ENCODE measurements around the gene GHR.
A peak's percentile ranks its signal among the peaks of the same experiment; 100 is the strongest.
"Not testable (repeated sequence)": the region's sequence is repeated elsewhere in the genome, so short reads cannot be mapped to it uniquely, and the experiment has no call there.

The GHR gene

DNA sequence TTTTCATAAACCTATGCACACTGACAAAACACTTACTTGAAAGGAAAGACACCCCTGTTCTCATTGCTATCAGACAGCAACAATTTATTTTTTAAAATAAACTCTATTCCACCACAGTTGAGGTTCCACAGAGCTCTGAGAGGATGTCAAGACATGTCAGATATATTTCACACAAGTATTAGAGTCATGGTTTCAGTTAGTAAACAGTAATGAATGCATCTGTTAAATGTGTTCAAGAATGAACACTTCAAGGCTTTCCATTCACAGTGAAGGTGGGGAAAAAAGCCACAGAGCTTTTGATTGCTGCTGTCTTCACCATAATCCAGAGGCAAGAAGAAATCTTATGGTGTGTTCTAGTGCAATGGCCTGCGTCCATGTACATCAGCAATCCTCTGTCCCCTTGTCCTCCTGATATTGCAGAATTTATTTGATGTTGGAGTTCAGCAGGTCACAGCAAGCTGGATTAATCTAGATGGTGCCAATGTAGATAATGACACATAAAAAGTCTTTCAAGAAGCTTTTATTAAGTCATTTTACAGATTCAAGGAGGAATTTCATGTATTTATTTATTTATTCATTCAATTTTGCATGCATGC lies 146.8 kb downstream of the GHR start:
- no peak for DNase-seq (ENCODE audit: low read depth in 2 of 2)

DNA sequence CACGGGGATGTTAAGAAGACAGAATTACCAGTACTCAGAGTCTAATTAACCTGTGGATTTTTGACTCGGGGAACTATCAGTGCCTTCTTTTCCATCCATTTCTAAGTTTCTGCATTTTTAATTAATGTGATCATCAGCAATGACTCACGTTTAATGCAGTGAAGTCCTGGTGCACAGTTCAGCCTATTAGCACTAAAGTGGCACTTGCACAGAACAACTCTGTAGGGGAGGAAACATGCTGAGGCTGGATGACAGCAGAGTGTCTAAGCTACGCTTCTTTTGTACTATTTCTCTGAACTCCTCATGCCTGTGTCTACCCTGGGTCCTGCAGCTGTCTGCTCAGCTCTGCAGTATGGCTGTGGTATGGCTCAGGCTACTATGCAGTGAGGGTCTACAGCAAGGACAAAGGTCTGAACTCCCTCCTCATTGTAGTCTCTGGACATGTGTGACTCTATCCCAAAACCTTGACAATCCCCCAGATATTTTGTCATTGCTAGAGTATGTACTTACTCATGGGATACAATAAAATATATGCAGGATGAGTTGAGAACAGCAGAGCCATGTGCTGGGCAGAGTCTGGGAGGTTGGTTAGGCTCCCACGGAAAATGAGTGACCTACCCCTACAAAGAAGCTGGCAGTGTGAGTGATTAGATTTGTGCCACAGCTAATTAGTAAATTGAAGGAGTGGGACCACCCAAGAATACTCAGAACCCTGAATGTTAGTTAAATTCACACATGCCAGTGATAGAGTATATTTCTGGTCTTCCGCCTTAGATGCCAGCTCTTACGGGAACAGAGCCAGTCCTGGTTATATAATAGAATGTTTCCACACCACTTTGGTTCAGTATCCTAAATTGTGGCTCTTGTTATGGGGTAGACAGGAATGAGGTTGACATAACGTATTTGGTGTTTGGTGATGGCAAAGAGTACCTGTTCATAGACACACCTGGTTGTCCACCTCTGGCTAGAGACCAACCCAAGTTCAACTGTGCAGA lies 148.0 kb downstream of the GHR start:
- DNase-seq (ENCODE audit: low read depth in 2 of 2), result no peak

GRCh38 chr5:42572313-42572712 lies 149.1 kb downstream of the GHR start:
- DNase-seq (ENCODE audit: low read depth in 2 of 2), result no peak

DNA sequence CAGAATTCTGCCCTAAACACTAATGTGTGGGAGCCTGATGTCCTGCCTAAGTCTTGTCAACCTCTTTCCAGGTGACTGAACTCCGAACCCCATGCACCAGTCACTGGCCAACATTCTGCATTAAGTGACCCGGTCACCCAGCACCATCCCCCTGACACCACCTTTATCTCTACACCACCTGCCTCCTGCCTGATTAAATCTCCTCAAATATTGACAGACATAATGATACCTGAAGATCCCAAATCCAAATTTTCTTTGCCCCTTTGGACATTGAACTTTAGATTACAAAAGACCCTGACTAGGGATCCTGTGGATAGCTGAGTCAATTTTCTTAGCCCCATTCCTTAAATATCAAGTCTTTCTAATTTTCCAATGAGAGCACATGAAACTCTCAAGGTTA lies 150.1 kb downstream of the GHR start:
- DNase-seq (ENCODE audit: low read depth in 2 of 2), result no peak

DNA sequence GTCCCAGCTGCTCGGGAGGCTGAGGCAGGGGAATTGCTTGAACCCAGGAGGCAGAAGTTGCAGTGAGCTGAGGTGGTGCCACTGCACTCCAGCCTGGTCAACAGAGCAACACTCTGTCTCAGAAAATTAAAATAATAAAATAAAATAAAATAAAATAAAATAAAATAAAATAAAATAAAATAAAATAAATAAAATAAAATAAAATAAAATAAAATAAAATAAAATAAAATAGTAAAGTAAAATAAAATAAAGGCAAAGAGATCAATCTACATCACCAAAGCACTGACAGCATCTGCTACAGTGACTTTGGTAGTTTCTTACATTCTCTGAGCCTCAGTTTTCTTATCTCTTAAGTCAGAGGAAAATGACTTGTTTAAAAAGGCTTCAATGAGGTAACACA lies 152.7 kb downstream of the GHR start:
- not testable (repeated sequence) for DNase-seq (ENCODE audit: low read depth in 2 of 2)

DNA sequence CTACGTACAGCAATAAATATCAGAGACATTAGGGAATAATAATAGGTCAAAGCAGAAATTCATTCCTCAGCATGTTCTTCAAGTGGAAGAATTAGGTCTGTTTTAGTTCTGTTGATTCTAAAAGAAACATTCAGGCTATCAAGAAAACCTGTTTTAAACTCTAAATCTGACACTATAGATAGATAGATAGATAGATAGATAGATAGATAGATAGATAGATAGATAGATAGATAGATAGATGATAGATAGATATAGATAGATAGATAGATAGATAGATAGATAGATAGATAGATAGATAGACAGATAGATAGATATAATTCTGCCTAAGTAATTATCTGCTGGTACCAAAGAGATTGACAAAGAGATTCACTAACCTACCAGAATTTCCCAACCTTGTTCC lies 155.7 kb downstream of the GHR start:
- not testable (repeated sequence) for DNase-seq (ENCODE audit: low read depth in 2 of 2)

DNA sequence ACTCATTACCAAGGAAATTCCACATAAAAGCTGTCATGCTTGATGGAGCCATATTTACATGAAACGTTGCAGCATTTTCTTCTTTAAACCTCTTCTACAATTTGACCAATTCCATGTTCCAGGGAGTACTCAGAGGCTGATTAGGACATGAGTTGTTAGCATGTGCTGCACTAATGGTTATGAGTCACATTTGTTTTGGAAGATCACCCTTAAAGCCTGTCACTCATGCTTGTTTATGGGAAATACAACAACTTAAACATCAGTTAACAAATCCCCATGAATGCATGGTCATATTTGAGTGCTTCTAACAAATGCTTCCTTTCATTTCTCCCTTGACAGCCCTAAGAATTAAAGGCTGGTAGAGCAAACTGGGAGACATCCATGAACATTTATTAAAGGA lies 156.1 kb downstream of the GHR start:
- DNase-seq (ENCODE audit: low read depth in 2 of 2), result no peak

DNA sequence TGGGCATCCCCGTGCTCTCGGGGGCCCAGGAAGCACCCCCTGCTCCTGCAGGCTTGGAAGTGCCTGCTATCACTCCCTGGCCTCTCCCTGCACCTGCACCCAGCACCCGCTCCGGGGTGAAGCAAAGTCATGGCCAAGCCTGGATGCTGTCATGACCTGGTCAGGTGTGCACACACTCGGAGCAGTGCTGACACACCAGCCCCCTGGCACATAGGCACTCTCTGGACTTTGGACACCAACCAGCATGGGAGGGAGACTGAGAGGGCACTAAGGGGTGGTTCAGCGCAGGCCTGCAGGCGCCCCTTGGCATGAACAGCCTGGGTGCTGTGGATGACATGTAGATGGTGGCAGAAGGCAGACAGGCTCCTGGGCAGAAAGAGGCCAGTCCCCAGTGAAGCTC lies 158.6 kb downstream of the GHR start:
- no peak for DNase-seq (ENCODE audit: low read depth in 2 of 2)

DNA sequence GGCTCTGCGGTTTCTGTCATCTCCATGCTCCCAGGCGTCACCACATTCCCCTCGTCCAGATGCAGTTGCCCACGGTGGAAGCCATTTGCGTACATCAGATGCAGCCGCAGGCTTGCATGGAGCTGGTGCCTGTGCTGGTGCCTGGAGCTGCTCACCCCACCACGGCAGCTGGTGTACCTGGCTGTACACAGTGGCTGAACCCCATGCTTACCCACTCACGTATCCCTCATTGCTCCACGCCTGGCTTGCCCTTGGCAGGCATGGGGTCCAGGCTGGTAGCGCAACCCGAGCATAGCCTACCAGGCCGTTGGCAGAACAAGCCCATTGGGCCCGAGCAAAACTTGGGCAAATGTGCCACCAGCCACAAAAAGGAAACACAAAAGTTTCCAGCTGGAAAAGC lies 159.5 kb downstream of the GHR start:
- DNase-seq (ENCODE audit: low read depth in 2 of 2), result no peak

GRCh38 chr5:42583322-42583721 lies 160.1 kb downstream of the GHR start:
- DNase-seq (ENCODE audit: low read depth in 2 of 2), result peak in 1 of 2 donors; percentile 4

DNA sequence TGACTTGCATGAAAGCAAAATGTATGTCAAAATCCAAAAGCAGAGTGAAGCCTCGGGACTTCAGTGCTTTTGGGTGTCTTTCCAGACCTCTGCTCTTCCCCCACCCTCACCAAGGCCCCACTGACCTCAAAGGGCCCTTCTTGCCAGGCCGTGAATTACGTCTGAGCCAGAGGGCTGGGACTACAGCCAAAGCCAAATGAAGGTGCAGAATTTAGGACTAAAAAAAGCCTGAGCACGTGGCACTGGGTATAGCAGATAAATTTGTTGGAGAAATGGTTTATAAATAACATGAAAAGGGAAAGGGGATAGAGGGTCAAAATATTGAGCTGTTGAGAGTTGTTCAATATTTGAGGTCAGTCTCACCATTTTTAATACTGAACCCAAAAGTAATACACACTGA lies 163.4 kb downstream of the GHR start:
- no peak for DNase-seq (ENCODE audit: low read depth in 2 of 2)

DNA sequence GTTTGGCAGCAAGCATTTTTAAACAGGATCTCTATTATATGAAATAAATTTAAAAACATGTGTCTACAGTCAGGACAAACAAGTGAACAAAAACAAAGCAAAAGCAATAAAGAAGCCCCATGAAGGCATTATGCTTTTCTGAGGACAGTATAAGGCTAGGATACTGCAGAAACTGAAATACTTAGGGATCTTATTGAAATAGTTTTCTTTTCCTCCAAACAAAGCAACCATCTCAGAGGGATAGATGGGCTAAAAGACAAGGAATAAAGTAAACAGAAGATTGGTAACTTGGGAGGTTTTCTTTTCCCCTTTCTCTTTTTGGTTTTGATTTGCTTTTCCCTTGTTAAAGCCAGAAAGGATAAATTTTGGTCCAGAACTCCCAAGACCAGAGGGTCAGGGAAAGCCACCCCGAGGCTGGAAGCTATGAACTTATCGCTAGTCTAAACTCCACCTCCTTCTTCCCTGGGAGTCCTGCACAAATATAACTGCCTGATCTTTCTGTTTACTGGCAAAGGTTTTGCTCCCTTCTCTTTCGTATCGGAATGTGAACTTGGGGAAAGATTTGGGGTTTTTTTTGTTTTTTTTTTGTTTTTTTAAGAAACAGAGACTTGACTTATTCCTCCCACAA lies 164.0 kb downstream of the GHR start:
- no peak for DNase-seq (ENCODE audit: low read depth in 2 of 2)

DNA sequence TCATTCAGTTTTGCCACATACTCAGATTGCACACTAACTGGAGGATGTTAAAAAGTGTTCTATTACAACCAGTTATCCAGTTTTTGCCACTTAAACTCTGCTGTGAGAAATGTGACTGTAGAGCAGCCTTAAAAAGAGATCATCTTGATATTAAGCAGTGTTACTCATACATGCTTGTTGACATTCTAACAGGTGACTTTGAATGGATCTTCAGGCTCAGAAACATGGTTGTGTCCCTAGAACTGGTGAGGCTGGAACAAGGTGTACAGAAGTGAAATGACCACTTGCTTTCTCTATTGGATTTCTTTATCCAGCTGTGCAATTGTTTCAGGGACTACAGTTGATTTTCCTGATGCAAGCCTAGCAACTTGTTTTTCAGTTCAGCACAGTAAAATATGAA lies 167.3 kb downstream of the GHR start:
- no peak for DNase-seq (ENCODE audit: low read depth in 2 of 2)

- DNase-seq (ENCODE audit: low read depth in 2 of 2), result no peak
These were observed 167.8 kb downstream of the GHR start for GRCh38 chr5:42591015-42591414.

- DNase-seq (ENCODE audit: low read depth in 2 of 2), result no peak
These were observed 169.3 kb downstream of the GHR start for GRCh38 chr5:42592401-42593140.

DNA sequence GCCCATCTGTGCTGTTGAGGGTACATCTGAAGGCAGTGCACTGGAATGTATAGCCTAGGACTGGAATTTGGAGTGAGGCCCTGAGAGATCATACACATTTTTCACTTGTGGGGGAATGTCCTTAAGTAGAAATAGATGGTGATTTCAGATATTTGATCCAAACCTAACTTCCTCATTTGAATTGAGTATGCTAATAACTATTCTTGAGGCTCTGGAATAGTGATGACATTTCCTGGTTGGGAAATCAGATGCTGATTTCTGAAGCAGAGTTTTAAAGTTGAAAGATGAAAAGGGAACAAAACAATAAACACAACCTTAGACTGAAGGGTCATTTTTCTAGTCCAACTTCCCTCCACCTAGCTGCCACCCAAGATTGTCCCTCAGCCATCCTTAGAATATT lies 170.4 kb downstream of the GHR start:
- no peak for DNase-seq (ENCODE audit: low read depth in 2 of 2)

DNA sequence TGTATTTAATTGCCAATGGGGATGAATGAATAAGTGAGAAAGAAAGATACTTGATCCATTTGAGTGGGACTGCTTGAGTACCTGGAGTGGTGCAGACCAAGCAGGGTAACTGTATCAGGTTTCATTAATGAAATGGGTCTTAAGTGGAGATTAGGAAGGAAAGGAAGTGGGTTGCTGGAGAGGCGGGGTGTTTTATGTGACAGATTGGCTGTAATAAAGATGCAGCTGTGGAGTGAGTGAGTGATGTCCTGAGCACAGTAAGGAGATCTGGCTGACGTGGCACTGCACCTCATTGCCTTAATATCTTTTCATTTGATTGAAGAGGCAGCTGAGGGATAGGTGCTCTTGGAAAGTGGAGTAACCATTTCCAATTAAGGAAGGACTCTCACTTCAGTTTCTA lies 172.4 kb downstream of the GHR start:
- DNase-seq (ENCODE audit: low read depth in 2 of 2), result no peak

- no peak for DNase-seq (ENCODE audit: low read depth in 2 of 2)
These were observed 173.6 kb downstream of the GHR start for GRCh38 chr5:42596817-42597216.

- no peak for DNase-seq (ENCODE audit: low read depth in 2 of 2)
These were observed 174.2 kb downstream of the GHR start for GRCh38 chr5:42597318-42597937.

- DNase-seq (ENCODE audit: low read depth in 2 of 2), result no peak
These were observed 175.1 kb downstream of the GHR start for GRCh38 chr5:42598311-42598710.

GRCh38 chr5:42599106-42599505 lies 175.9 kb downstream of the GHR start:
- DNase-seq (ENCODE audit: low read depth in 2 of 2), result no peak

DNA sequence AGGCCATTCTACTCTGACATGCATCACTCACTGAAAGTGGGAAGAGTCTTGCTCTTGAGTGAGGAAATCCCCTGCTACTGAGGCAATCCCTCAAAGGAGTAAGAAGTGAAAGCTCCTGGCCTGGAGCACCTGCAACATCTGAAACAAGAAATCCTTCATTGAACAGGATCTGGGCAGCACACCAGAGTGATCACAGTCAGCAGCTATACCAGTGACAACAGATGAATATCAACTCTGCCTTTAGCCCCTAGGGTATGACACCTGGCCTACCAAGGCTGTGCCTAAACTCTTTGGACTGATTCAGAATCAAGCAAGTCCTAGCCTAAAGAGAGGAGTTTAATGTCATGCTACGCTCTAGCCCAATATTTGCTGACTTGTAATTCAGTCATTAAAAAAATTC lies 177.2 kb downstream of the GHR start:
- DNase-seq (ENCODE audit: low read depth in 2 of 2), result no peak
